SK-N-SH (cell line): ENCODE data around the gene KMT5C.

Experiments
- CTCF ChIP-seq: fragments of 200-600 bp; sonication (generic); IDR thresholded peaks from 2 replicates; pipeline ENCODE4 v1.6.1; 2017; ENCODE audit warnings: antibody characterized with exemption, mild to moderate bottlenecking, moderate library complexity
- EP300 ChIP-seq, 2 experiments: IDR thresholded peaks; 2 replicates each; pipeline versions ENCODE4 v1.4.0 to v1.6.1; 2012; ENCODE audit warnings: borderline replicate concordance in 1 of 2, low read depth in 1 of 2, low read length in 1 of 2
- EZH2phosphoT487 ChIP-seq: fragments of 200-600 bp; sonication (generic); IDR thresholded peaks from 2 replicates; pipeline ENCODE4 v1.6.1; 2017; ENCODE audit warnings: low read depth, mixed run types, mild to moderate bottlenecking, antibody characterized with exemption, moderate library complexity, borderline replicate concordance
- FOXJ3 ChIP-seq: sonication (generic); formaldehyde crosslinking; IDR thresholded peaks from 2 replicates; pipeline ENCODE4 v1.5.1; 2020; ENCODE audit warnings: mild to moderate bottlenecking, missing genetic modification reagents
- GABPA ChIP-seq: IDR thresholded peaks from 2 replicates; pipeline ENCODE4 v1.4.0; 2012; ENCODE audit warnings: low read depth, mild to moderate bottlenecking
- GATA2 ChIP-seq: sonication (generic); formaldehyde crosslinking; IDR thresholded peaks from 2 replicates; pipeline ENCODE4 v1.5.0; 2020; ENCODE audit warnings: mild to moderate bottlenecking, missing genetic modification reagents
- NFIC ChIP-seq: IDR thresholded peaks from 2 replicates; pipeline ENCODE4 v1.4.0; 2012; ENCODE audit warnings: borderline replicate concordance
- POLR2AphosphoS5 ChIP-seq: IDR thresholded peaks from 2 replicates; pipeline ENCODE4 v1.6.1; 2012; ENCODE audit warnings: low read depth, low read length
- RAD21 ChIP-seq: IDR thresholded peaks from 2 replicates; pipeline ENCODE4 v1.6.1; 2012; ENCODE audit warnings: mild to moderate bottlenecking, low read length
- RFX5 ChIP-seq: IDR thresholded peaks from 2 replicates; pipeline ENCODE4 v1.6.1; 2012; ENCODE audit warnings: mild to moderate bottlenecking, improper control_type of control experiment, low read length
- SMC3 ChIP-seq: IDR thresholded peaks from 2 replicates; pipeline ENCODE4 v1.6.1; 2012; ENCODE audit warnings: low read depth, low read length, improper control_type of control experiment
- TF ChIP-seq, protein P1 (sequence below): IDR thresholded peaks from 2 replicates; pipeline ENCODE4 v1.6.1; 2012; ENCODE audit warnings: mild to moderate bottlenecking, low read depth, low read length, moderate library complexity

- TF ChIP-seq RFX5 = no peak
- no peak for TF ChIP-seq CTCF
- no peak for TF ChIP-seq RAD21
- no peak for TF ChIP-seq GATA2 (CRISPR knock-in tag)
- no peak for TF ChIP-seq FOXJ3 (CRISPR knock-in tag)
- no peak for TF ChIP-seq POLR2AphosphoS5
- TF ChIP-seq EZH2phosphoT487 = no peak
- TF ChIP-seq NFIC = no peak
- no peak for TF ChIP-seq GABPA
- TF ChIP-seq, protein P1, sequence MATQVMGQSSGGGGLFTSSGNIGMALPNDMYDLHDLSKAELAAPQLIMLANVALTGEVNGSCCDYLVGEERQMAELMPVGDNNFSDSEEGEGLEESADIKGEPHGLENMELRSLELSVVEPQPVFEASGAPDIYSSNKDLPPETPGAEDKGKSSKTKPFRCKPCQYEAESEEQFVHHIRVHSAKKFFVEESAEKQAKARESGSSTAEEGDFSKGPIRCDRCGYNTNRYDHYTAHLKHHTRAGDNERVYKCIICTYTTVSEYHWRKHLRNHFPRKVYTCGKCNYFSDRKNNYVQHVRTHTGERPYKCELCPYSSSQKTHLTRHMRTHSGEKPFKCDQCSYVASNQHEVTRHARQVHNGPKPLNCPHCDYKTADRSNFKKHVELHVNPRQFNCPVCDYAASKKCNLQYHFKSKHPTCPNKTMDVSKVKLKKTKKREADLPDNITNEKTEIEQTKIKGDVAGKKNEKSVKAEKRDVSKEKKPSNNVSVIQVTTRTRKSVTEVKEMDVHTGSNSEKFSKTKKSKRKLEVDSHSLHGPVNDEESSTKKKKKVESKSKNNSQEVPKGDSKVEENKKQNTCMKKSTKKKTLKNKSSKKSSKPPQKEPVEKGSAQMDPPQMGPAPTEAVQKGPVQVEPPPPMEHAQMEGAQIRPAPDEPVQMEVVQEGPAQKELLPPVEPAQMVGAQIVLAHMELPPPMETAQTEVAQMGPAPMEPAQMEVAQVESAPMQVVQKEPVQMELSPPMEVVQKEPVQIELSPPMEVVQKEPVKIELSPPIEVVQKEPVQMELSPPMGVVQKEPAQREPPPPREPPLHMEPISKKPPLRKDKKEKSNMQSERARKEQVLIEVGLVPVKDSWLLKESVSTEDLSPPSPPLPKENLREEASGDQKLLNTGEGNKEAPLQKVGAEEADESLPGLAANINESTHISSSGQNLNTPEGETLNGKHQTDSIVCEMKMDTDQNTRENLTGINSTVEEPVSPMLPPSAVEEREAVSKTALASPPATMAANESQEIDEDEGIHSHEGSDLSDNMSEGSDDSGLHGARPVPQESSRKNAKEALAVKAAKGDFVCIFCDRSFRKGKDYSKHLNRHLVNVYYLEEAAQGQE = no peak
- TF ChIP-seq EP300 (IDR thresholded peaks at IDR 0.05; ENCODE audit: borderline replicate concordance in 1 of 2, low read depth in 1 of 2, low read length in 1 of 2) = no peak
- TF ChIP-seq SMC3 = no peak
Observed at GRCh38 chr19:55369653-55370304, 30.1 kb downstream of the KMT5C start.
